ENCODE measurements around the gene GSK3B.

Gene GSK3B

GRCh38 chr3:119978554-119979208 lies 115.6 kb downstream of the GSK3B start:
- Histone ChIP-seq H3K4me3 (ENCODE audit: low read depth, low read length) (no peak overlapping the region), H3K9ac (no peak overlapping the region), H3K27me3 (ENCODE audit: control insufficient read depth, insufficient read depth, low read length) (no peaks in the 10 kb centered on the region), H2AFZ (no peak overlapping the region), H3K36me3 (ENCODE audit: control insufficient read depth, insufficient read depth, low read length) (no peaks in the 10 kb centered on the region), H3K9me3 (ENCODE audit: control insufficient read depth, low read length) (no peaks in the 10 kb centered on the region), H3K79me2 (peaks cover 55% of the 10 kb centered on the region), H3K4me2 (ENCODE audit: low read length) (no peak overlapping the region), H3K27ac (no peak overlapping the region), H3K4me1 (no peaks in the 10 kb centered on the region)
- TF ChIP-seq, protein P1, sequence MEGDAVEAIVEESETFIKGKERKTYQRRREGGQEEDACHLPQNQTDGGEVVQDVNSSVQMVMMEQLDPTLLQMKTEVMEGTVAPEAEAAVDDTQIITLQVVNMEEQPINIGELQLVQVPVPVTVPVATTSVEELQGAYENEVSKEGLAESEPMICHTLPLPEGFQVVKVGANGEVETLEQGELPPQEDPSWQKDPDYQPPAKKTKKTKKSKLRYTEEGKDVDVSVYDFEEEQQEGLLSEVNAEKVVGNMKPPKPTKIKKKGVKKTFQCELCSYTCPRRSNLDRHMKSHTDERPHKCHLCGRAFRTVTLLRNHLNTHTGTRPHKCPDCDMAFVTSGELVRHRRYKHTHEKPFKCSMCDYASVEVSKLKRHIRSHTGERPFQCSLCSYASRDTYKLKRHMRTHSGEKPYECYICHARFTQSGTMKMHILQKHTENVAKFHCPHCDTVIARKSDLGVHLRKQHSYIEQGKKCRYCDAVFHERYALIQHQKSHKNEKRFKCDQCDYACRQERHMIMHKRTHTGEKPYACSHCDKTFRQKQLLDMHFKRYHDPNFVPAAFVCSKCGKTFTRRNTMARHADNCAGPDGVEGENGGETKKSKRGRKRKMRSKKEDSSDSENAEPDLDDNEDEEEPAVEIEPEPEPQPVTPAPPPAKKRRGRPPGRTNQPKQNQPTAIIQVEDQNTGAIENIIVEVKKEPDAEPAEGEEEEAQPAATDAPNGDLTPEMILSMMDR (IDR thresholded peaks at IDR 0.05): no peak

- Histone ChIP-seq H3K79me2 (peaks cover 43% of the 10 kb centered on the region), H3K4me2 (ENCODE audit: low read length) (no peak overlapping the region), H3K9me3 (ENCODE audit: control insufficient read depth, low read length) (no peaks in the 10 kb centered on the region), H3K9ac (no peak overlapping the region), H3K27me3 (ENCODE audit: control insufficient read depth, insufficient read depth, low read length) (no peaks in the 10 kb centered on the region), H3K36me3 (ENCODE audit: control insufficient read depth, insufficient read depth, low read length) (no peaks in the 10 kb centered on the region), H3K4me3 (ENCODE audit: low read depth, low read length) (no peak overlapping the region), H3K4me1 (no peaks in the 10 kb centered on the region), H2AFZ (no peak overlapping the region), H3K27ac (no peak overlapping the region)
- TF ChIP-seq, protein P1 (IDR thresholded peaks at IDR 0.05): no peak
These were observed 116.9 kb downstream of the GSK3B start for GRCh38 chr3:119977353-119977752.

DNA sequence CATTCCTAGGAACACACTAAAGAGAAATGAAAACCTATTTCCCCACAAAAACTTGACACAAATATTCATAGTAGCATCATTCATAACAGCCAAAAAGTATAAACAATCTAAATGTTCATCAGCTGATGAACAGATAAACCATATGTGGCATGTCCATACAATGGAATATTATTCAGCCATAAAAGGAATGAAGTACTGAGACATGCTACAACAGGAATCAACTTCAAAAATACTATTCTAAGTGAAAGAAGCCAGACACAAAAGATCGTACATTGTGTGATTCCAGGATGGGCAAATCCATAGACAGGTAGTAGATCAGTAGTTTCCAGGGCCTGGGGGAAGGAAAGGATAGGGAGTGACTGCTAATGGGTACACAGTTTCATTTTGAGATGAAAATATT lies 118.0 kb downstream of the GSK3B start:
- H3K4me1 ChIP-seq: no peaks in the 10 kb centered on the region
- no peak overlapping the region for H3K4me2 ChIP-seq (ENCODE audit: low read length)
- H3K36me3 ChIP-seq (ENCODE audit: control insufficient read depth, insufficient read depth, low read length): no peaks in the 10 kb centered on the region
- H3K9ac ChIP-seq: no peak overlapping the region
- H3K9me3 ChIP-seq (ENCODE audit: control insufficient read depth, low read length): no peaks in the 10 kb centered on the region
- peaks cover 37% of the 10 kb centered on the region for H3K79me2 ChIP-seq
- H3K27ac ChIP-seq: no peak overlapping the region
- TF ChIP-seq, protein P1 (IDR thresholded peaks at IDR 0.05): no peak
- H3K4me3 ChIP-seq (ENCODE audit: low read depth, low read length): no peak overlapping the region
- no peaks in the 10 kb centered on the region for H3K27me3 ChIP-seq (ENCODE audit: control insufficient read depth, insufficient read depth, low read length)
- no peak overlapping the region for H2AFZ ChIP-seq

- H3K4me2 ChIP-seq (ENCODE audit: low read length): no peak overlapping the region
- H3K36me3 ChIP-seq (ENCODE audit: control insufficient read depth, insufficient read depth, low read length): no peaks in the 10 kb centered on the region
- no peak overlapping the region for H3K9ac ChIP-seq
- no peaks in the 10 kb centered on the region for H3K4me1 ChIP-seq
- no peak overlapping the region for H3K4me3 ChIP-seq (ENCODE audit: low read depth, low read length)
- no peak overlapping the region for H2AFZ ChIP-seq
- H3K27ac ChIP-seq: no peak overlapping the region
- H3K9me3 ChIP-seq (ENCODE audit: control insufficient read depth, low read length): no peaks in the 10 kb centered on the region
- peaks cover 31% of the 10 kb centered on the region for H3K79me2 ChIP-seq
- H3K27me3 ChIP-seq (ENCODE audit: control insufficient read depth, insufficient read depth, low read length): no peaks in the 10 kb centered on the region
- TF ChIP-seq, protein P1 (IDR thresholded peaks at IDR 0.05): no peak
These were observed 119.6 kb downstream of the GSK3B start for GRCh38 chr3:119974656-119975055.

- Histone ChIP-seq H2AFZ (no peak overlapping the region), H3K27ac (no peak overlapping the region), H3K27me3 (ENCODE audit: control insufficient read depth, insufficient read depth, low read length) (no peaks in the 10 kb centered on the region), H3K4me1 (no peaks in the 10 kb centered on the region), H3K4me2 (ENCODE audit: low read length) (no peak overlapping the region), H3K9ac (no peak overlapping the region), H3K79me2 (peaks cover 17% of the 10 kb centered on the region), H3K9me3 (ENCODE audit: control insufficient read depth, low read length) (no peaks in the 10 kb centered on the region), H3K4me3 (ENCODE audit: low read depth, low read length) (no peak overlapping the region), H3K36me3 (ENCODE audit: control insufficient read depth, insufficient read depth, low read length) (no peaks in the 10 kb centered on the region)
- TF ChIP-seq, protein P1 (IDR thresholded peaks at IDR 0.05): no peak
These were observed 121.1 kb downstream of the GSK3B start for GRCh38 chr3:119973018-119973646.
